Hepatocyte (in vitro differentiated cells): Measurements from ENCODE around the gene TRAF7. TPM values are rescaled to one million over a fixed set of nuclear protein-coding genes. Genes with fewer than 3 reads are reported as not detected.

ENCODE experiments used
- DNase-seq: peaks from one replicate; pipeline ENCODE4 v3.0.0-alpha.2; 2016; ENCODE audit warnings: low spot score
- H2AFZ ChIP-seq: fragments of 200-600 bp; sonication (generic); 2 replicates; pipeline ENCODE4 v1.6.0; 2016; ENCODE audit warnings: antibody characterized with exemption, mild to moderate bottlenecking
- H3K27ac ChIP-seq: fragments of 200-600 bp; sonication (generic); 2 replicates; pipeline ENCODE4 v1.5.1; 2016; ENCODE audit warnings: mild to moderate bottlenecking
- H3K27me3 ChIP-seq: fragments of 200-600 bp; sonication (generic); 2 replicates; pipeline ENCODE4 v1.6.1; 2016
- H3K36me3 ChIP-seq: fragments of 200-600 bp; sonication (generic); replicated peaks from 2 replicates; pipeline ENCODE4 v1.5.1; 2016; ENCODE audit warnings: low read depth; ENCODE audit not compliant: insufficient read depth
- H3K4me1 ChIP-seq: fragments of 200-600 bp; sonication (generic); 2 replicates; pipeline ENCODE4 v1.5.1; 2016; ENCODE audit warnings: mild to moderate bottlenecking, moderate library complexity; ENCODE audit not compliant: insufficient read depth
- H3K4me2 ChIP-seq: fragments of 200-600 bp; sonication (generic); 2 replicates; pipeline ENCODE4 v1.6.0; 2016
- H3K4me3 ChIP-seq: fragments of 200-600 bp; sonication (generic); 2 replicates; pipeline ENCODE4 v1.5.1; 2016; ENCODE audit warnings: mild to moderate bottlenecking
- H3K79me2 ChIP-seq: fragments of 200-600 bp; sonication (generic); 2 replicates; pipeline ENCODE4 v1.6.0; 2017; ENCODE audit warnings: mild to moderate bottlenecking
- H3K9me2 ChIP-seq: fragments of 200-600 bp; sonication (generic); replicated peaks from 2 replicates; pipeline ENCODE4 v1.6.0; 2017; ENCODE audit warnings: mild to moderate bottlenecking; ENCODE audit not compliant: insufficient read depth
- H3K9me3 ChIP-seq: fragments of 200-600 bp; sonication (generic); 2 replicates; pipeline ENCODE4 v1.5.1; 2016; ENCODE audit warnings: low read depth, mild to moderate bottlenecking
- H4K20me1 ChIP-seq: fragments of 200-600 bp; sonication (generic); 2 replicates; pipeline ENCODE4 v1.6.0; 2016; ENCODE audit warnings: mild to moderate bottlenecking; ENCODE audit not compliant: insufficient read depth, poor library complexity, severe bottlenecking
- CTCF ChIP-seq: fragments of 200-600 bp; sonication (generic); IDR thresholded peaks from 2 replicates; pipeline ENCODE4 v1.5.1; 2016; ENCODE audit warnings: antibody characterized with exemption, mild to moderate bottlenecking; ENCODE audit not compliant: poor library complexity
- EZH2 ChIP-seq: fragments of 200-600 bp; sonication (generic); IDR thresholded peaks from 2 replicates; pipeline ENCODE4 v1.6.1; 2016; ENCODE audit warnings: antibody characterized with exemption, mild to moderate bottlenecking, borderline replicate concordance
- EZH2phosphoT487 ChIP-seq: fragments of 200-600 bp; sonication (generic); IDR thresholded peaks from one replicate; pipeline ENCODE4 v1.6.1; 2018; ENCODE audit warnings: antibody characterized with exemption, mild to moderate bottlenecking, low read depth, moderate library complexity; ENCODE audit not compliant: unreplicated experiment, severe bottlenecking
- WGBS: methylation state at CpG from one replicate; pipeline ENCODE4 v1.1.6; 2016; ENCODE audit warnings: low lambda C conversion rate; ENCODE audit errors: missing lambda C conversion rate; 5-methylcytosine and 5-hydroxymethylcytosine counted together
- polyA plus RNA-seq: library from polyadenylated mRNA; unstranded; fragments of >200 nt; fragmentation: Nextera tagmentation; extraction: Ambion mirVana; gene quantifications from 2 replicates; pipeline ENCODE4 v1.2.1, GENCODE V29; 2016
- total RNA-seq: library from RNA; depleted of rRNA; stranded (reverse); fragments of >200 nt; gene quantifications from 2 replicates; pipeline ENCODE4 v1.2.3, GENCODE V29; 2014

The TRAF7 gene
- total and polyA plus RNA-seq, 2 experiments from 2014 or later, result 37.4 to 55.1 TPM

- Histone ChIP-seq H3K27me3 (no peaks in the 10 kb centered on the region), H3K4me1 (peaks cover 21% of the 10 kb centered on the region), H2AFZ (no peak overlapping the region), H3K36me3 (no peaks in the 10 kb centered on the region), H3K9me2 (no peaks in the 10 kb centered on the region), H3K4me3 (no peak overlapping the region), H3K79me2 (peaks cover 27% of the 10 kb centered on the region), H4K20me1 (no peaks in the 10 kb centered on the region), H3K9me3 (no peaks in the 10 kb centered on the region), H3K27ac (no peak overlapping the region), H3K4me2 (no peak overlapping the region)
- no peak for TF ChIP-seq EZH2
- no peak for TF ChIP-seq EZH2phosphoT487
- no peak for TF ChIP-seq CTCF
- 94% methylated on average over 17 of the region's 17 CpGs for WGBS
- no peak for DNase-seq
Measured at GRCh38 chr16:2166263-2167067, 10.9 kb downstream of the TRAF7 start.

GRCh38 chr16:2167068-2167638 lies 11.6 kb downstream of the TRAF7 start:
- no peak for DNase-seq
- TF ChIP-seq EZH2phosphoT487, result no peak
- no peak for TF ChIP-seq CTCF
- TF ChIP-seq EZH2, result no peak
- 95% methylated on average over 18 of the region's 18 CpGs for WGBS
- no peaks in the 10 kb centered on the region for H3K36me3 ChIP-seq
- H3K27ac ChIP-seq, result no peak overlapping the region
- peaks cover 20% of the 10 kb centered on the region for H3K79me2 ChIP-seq
- no peaks in the 10 kb centered on the region for H3K9me2 ChIP-seq
- no peaks in the 10 kb centered on the region for H3K9me3 ChIP-seq
- no peaks in the 10 kb centered on the region for H3K27me3 ChIP-seq
- peaks cover 14% of the 10 kb centered on the region for H3K4me1 ChIP-seq
- H4K20me1 ChIP-seq, result no peaks in the 10 kb centered on the region
- H2AFZ ChIP-seq, result no peak overlapping the region
- H3K4me3 ChIP-seq, result no peak overlapping the region
- no peak overlapping the region for H3K4me2 ChIP-seq

- no peak overlapping the region for H3K27ac ChIP-seq
- no peak overlapping the region for H3K4me3 ChIP-seq
- no peak overlapping the region for H2AFZ ChIP-seq
- H3K4me1 ChIP-seq, result no peaks in the 10 kb centered on the region
- WGBS, result 95% methylated on average over 18 of the region's 18 CpGs
- H3K36me3 ChIP-seq, result no peaks in the 10 kb centered on the region
- H3K4me2 ChIP-seq, result no peak overlapping the region
- no peak for DNase-seq
- TF ChIP-seq CTCF (no peak), EZH2 (no peak), EZH2phosphoT487 (no peak)
- no peaks in the 10 kb centered on the region for H3K9me3 ChIP-seq
- H4K20me1 ChIP-seq, result no peaks in the 10 kb centered on the region
- no peaks in the 10 kb centered on the region for H3K79me2 ChIP-seq
- no peaks in the 10 kb centered on the region for H3K9me2 ChIP-seq
- H3K27me3 ChIP-seq, result no peaks in the 10 kb centered on the region
Measured at GRCh38 chr16:2170080-2170479, 14.5 kb downstream of the TRAF7 start.
